Kidney epithelial cell (primary cell): ENCODE data around the gene CEP44. TPM values are rescaled to one million over a fixed set of nuclear protein-coding genes. Genes with fewer than 3 reads are reported as not detected.
"Not testable (repeated sequence)": the region's sequence is repeated elsewhere in the genome, so short reads cannot be mapped to it uniquely, and the experiment has no call there.

Experiments used
- DNase-seq: peaks from one replicate; pipeline ENCODE4 v3.0.0-alpha.2; 2010; ENCODE audit warnings: low read depth
- H3K27me3 ChIP-seq: 2 replicates; pipeline ENCODE4 v1.6.0; 2011; ENCODE audit warnings: low read length; ENCODE audit not compliant: control insufficient read depth, insufficient read depth
- H3K36me3 ChIP-seq: 2 replicates; pipeline ENCODE4 v1.5.1; 2011; ENCODE audit warnings: low read length; ENCODE audit not compliant: control insufficient read depth, insufficient read depth
- H3K4me3 ChIP-seq: 2 replicates; pipeline ENCODE4 v1.5.1; 2011; ENCODE audit warnings: low read depth, mild to moderate bottlenecking, control low read depth, low read length
- total RNA-seq: library from RNA; depleted of rRNA; stranded (reverse); fragments of >200 nt; gene quantifications from 2 replicates; pipeline ENCODE4 v1.2.3, GENCODE V29; 2015
- TF ChIP-seq, protein P1 (sequence below): IDR thresholded peaks from 2 replicates; pipeline ENCODE4 v1.5.1; 2011; ENCODE audit warnings: mild to moderate bottlenecking, moderate library complexity, low read length, control low read depth, inconsistent platforms; ENCODE audit not compliant: insufficient read depth, poor library complexity, severe bottlenecking

Gene CEP44
- total RNA-seq, 1 donor from 2014 or later: 9.4 TPM

- no peaks in the 10 kb centered on the region for H3K36me3 ChIP-seq
- TF ChIP-seq, protein P1, sequence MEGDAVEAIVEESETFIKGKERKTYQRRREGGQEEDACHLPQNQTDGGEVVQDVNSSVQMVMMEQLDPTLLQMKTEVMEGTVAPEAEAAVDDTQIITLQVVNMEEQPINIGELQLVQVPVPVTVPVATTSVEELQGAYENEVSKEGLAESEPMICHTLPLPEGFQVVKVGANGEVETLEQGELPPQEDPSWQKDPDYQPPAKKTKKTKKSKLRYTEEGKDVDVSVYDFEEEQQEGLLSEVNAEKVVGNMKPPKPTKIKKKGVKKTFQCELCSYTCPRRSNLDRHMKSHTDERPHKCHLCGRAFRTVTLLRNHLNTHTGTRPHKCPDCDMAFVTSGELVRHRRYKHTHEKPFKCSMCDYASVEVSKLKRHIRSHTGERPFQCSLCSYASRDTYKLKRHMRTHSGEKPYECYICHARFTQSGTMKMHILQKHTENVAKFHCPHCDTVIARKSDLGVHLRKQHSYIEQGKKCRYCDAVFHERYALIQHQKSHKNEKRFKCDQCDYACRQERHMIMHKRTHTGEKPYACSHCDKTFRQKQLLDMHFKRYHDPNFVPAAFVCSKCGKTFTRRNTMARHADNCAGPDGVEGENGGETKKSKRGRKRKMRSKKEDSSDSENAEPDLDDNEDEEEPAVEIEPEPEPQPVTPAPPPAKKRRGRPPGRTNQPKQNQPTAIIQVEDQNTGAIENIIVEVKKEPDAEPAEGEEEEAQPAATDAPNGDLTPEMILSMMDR: no peak
- H3K27me3 ChIP-seq: no peaks in the 10 kb centered on the region
- DNase-seq: no peak
- no peak overlapping the region for H3K4me3 ChIP-seq
These were observed 3.2 kb downstream of the CEP44 start for GRCh38 chr4:174286870-174287269.

GRCh38 chr4:174292473-174292872 lies 8.8 kb downstream of the CEP44 start:
- no peak for DNase-seq
- Histone ChIP-seq H3K27me3 (no peaks in the 10 kb centered on the region), H3K4me3 (no peak overlapping the region), H3K36me3 (peaks cover 1% of the 10 kb centered on the region)
- TF ChIP-seq, protein P1: no peak

DNA sequence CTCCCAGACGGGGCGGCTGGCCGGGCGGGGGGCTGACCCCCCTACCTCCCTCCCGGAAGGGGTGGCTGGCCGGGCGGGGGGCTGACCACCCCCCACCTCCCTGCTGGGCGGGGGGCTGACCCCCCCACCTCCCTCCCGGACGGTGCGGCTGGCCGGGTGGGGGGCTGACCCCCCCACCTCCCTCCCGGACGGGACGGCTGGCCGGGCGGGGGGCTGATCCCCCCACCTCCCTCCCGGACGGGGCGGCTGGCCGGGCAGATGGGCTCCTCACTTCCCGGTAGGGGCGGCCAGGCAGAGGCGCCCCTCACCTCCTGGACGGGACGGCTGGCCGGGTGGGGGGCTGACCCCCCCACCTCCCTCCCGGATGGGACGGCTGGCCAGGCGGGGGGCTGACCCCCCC lies 10.9 kb downstream of the CEP44 start:
- DNase-seq, H3K4me3 ChIP-seq, H3K27me3 ChIP-seq, H3K36me3 ChIP-seq: not testable (repeated sequence)

DNA sequence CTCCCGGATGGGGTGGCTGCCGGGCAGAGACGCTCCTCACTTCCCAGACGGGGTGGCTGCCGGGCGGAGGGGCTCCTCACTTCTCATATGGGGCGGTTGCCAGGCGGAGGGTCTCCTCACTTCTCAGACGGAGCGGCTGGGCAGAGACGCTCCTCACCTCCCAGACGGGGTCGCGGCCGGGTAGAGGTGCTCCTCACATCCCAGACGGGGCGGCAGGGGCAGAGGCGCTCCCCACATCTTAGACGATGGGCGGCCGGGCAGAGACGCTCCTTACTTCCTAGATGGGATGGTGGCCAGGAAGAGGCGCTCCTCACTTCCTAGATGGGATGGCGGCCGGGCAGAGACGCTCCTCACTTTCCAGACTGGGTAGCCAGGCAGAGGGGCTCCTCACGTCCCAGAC lies 11.4 kb downstream of the CEP44 start:
- not testable (repeated sequence) for H3K27me3 ChIP-seq, H3K36me3 ChIP-seq, DNase-seq, H3K4me3 ChIP-seq

GRCh38 chr4:174303687-174304086 lies 20.0 kb downstream of the CEP44 start:
- TF ChIP-seq, protein P1: no peak
- H3K36me3 ChIP-seq: no peaks in the 10 kb centered on the region

GRCh38 chr4:174304664-174305063 lies 21.0 kb downstream of the CEP44 start:
- DNase-seq: no peak
- TF ChIP-seq, protein P1: no peak
- Histone ChIP-seq H3K27me3 (no peaks in the 10 kb centered on the region), H3K4me3 (no peak overlapping the region), H3K36me3 (no peaks in the 10 kb centered on the region)

More at GRCh38 chr4:174303687-174304086, 20.0 kb downstream of the CEP44 start:
- Histone ChIP-seq H3K4me3 (no peak overlapping the region), H3K27me3 (no peaks in the 10 kb centered on the region)
- no peak for DNase-seq

- no peak for DNase-seq
- H3K27me3 ChIP-seq: no peaks in the 10 kb centered on the region
- TF ChIP-seq, protein P1: no peak
These were observed 22.2 kb downstream of the CEP44 start for GRCh38 chr4:174305961-174306360.

More at GRCh38 chr4:174305961-174306360, 22.2 kb downstream of the CEP44 start:
- H3K36me3 ChIP-seq: no peaks in the 10 kb centered on the region
- H3K4me3 ChIP-seq: no peak overlapping the region
